ENCODE results near the gene KCNK15. TPM values are rescaled to one million over a fixed set of nuclear protein-coding genes. Genes with fewer than 3 reads are reported as not detected.

KCNK15 gene
- total RNA-seq, 3 donors from 2014 or later (not counting 1 experiment from before 2014, with no cell fraction given), result not detected

DNA sequence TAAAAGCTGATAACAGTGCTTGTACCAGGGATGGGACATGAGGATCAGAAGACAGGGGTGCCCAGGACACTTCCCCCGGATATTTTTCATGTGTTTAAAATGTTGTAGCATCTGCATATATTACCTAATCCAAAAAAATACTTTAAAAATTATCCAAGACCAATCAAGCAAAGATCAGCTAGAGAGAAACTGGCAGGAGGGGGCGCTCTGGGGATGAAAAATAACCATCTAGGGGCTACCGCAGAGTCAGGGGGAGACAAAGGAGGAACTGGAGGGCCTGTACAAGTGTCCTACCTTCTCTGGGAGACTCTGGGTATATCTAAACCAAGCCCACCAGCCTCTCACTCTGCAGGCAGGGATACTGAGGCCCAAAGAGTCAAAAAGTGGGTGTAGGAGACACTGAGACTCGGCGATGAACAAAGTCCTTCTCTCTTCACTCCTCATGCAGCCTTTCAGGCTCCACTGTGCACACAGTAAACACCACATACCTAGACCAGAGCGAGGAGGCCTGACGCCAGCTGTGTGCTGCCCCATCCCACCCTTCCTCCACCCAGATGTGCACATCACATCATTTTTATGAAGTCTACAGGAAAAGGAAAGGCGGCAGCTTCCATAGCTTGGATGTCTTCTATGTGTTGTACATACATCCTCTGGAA is 54.9 kb downstream of the KCNK15 start:
- TF ChIP-seq CTCF (IDR thresholded peaks at IDR 0.05), result no peak
- no peaks in the 10 kb centered on the region for H3K9me3 Mint-ChIP-seq
- H3K27ac ChIP-seq (ENCODE audit: low read length), result no peak overlapping the region
- no peaks in the 10 kb centered on the region for H3K9me3 ChIP-seq (ENCODE audit: control insufficient read depth, insufficient read depth, low read length)
- H3K27me3 Mint-ChIP-seq (ENCODE audit: low read depth in 2 of 2), result peaks cover 9 to 14% of the 10 kb centered on the region in 2 donors
- no peak overlapping the region for H3K4me3 ChIP-seq (ENCODE audit: low read length)
- no peak for ATAC-seq
- peak in 1 of 2 donors; percentile 21 for DNase-seq
- H3K27me3 ChIP-seq (ENCODE audit: control insufficient read depth, insufficient read depth, low read length), result no peaks in the 10 kb centered on the region
- H3K4me1 ChIP-seq (ENCODE audit: control insufficient read depth, insufficient read depth, low read length), result no peaks in the 10 kb centered on the region
- H3K4me1 Mint-ChIP-seq, result no peaks in the 10 kb centered on the region
- intact Hi-C loops (cut with micrococcal nuclease), result no loop called here
- H3K36me3 ChIP-seq (ENCODE audit: control insufficient read depth, insufficient read depth, low read length), result no peaks in the 10 kb centered on the region
- H3K27ac Mint-ChIP-seq, result no peak overlapping the region
- no peak overlapping the region for H3K4me3 Mint-ChIP-seq
- no peaks in the 10 kb centered on the region for H3K36me3 Mint-ChIP-seq
- 81% methylated on average over 7 of the region's 8 CpGs for WGBS (ENCODE audit: insufficient coverage)

Other genes starting within 250 kb of the KCNK15 start
- 10 to 100 TPM; 70.1 to 89.6 (median 78.6) TPM for gene SERINC3, start 223.8 kb upstream of the KCNK15 start, total RNA-seq
- gene PKIG, start 163.3 kb upstream of the KCNK15 start, total RNA-seq, result 1 to 10 TPM in 2 of 3 donors, under 1 TPM in 1; 0.82 to 1.5 (median 1.5) TPM
- 10 to 100 TPM; 71.7 to 94.2 (median 73.9) TPM for gene ADA, start 94.2 kb upstream of the KCNK15 start, total RNA-seq
- not detected for gene CCN5, start 30.5 kb upstream of the KCNK15 start, total RNA-seq
- gene RIMS4, start 64.7 kb downstream of the KCNK15 start, total RNA-seq, result not detected
- 100 to 1,000 TPM; 137 to 199 (median 179) TPM for gene YWHAB, start 139.8 kb downstream of the KCNK15 start, total RNA-seq
- gene PABPC1L, start 164.2 kb downstream of the KCNK15 start, total RNA-seq, result 10 to 100 TPM; 31.7 to 64.9 (median 48.1) TPM
- 1 to 10 TPM; 8.5 to 9.2 (median 8.8) TPM for gene TOMM34, start 214.5 kb downstream of the KCNK15 start, total RNA-seq
- gene STK4, start 220.6 kb downstream of the KCNK15 start, total RNA-seq, result 100 to 1,000 TPM; 351 to 394 (median 366) TPM

Measured in natural killer cell (primary cell).